GM20000 (cell line): ENCODE measurements around the gene TMEM182.

Experiments used
- DNase-seq: peaks from one replicate; pipeline ENCODE4 v3.0.0; 2012; ENCODE audit warnings: low spot score
- TF ChIP-seq, protein P1 (sequence below): IDR thresholded peaks from 2 replicates; pipeline ENCODE4 v1.5.1; 2012; ENCODE audit warnings: mild to moderate bottlenecking, control low read depth; ENCODE audit errors: extremely low read depth, missing control alignments

Gene TMEM182

DNA sequence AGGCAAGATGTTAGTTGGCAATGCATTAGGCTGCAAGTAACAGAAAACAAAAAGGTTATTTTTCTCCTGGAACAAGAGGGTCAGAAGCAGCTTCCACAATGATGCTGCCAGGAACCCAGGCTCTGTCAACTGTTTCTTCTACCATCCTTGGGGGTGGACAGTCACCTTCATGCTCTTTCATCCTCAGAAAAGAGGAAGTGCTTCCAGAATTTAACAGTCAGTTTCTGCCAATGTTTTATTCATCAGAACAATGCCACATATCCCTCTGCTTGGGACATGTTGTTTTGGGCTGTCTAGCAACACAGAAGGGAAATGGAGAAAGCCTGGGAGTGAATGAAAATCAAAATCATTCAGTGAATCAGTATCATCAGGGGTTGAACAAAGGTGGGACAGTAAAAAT lies 7.1 kb downstream of the TMEM182 start:
- no peak for DNase-seq
- TF ChIP-seq, protein P1, sequence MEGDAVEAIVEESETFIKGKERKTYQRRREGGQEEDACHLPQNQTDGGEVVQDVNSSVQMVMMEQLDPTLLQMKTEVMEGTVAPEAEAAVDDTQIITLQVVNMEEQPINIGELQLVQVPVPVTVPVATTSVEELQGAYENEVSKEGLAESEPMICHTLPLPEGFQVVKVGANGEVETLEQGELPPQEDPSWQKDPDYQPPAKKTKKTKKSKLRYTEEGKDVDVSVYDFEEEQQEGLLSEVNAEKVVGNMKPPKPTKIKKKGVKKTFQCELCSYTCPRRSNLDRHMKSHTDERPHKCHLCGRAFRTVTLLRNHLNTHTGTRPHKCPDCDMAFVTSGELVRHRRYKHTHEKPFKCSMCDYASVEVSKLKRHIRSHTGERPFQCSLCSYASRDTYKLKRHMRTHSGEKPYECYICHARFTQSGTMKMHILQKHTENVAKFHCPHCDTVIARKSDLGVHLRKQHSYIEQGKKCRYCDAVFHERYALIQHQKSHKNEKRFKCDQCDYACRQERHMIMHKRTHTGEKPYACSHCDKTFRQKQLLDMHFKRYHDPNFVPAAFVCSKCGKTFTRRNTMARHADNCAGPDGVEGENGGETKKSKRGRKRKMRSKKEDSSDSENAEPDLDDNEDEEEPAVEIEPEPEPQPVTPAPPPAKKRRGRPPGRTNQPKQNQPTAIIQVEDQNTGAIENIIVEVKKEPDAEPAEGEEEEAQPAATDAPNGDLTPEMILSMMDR: no peak

DNA sequence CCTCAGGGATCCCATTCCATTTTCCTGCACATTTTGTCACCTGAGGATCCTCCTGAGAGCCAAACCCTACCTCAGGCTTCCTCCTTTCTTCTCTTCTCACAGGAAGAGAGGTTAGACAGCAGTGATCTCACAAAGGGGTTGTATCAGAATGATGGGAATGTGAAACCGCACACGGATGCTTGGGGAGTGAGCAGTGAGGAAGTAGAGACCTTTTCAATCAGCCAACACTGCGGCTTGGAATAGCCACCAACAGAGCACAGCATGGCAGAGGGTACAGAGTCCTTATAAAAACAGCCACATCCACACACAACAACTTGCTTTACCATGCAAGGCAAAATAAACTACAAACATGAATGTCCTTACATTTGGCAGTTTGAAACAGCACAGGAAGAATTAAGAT lies 8.7 kb downstream of the TMEM182 start:
- no peak for DNase-seq
- TF ChIP-seq, protein P1: no peak

DNA sequence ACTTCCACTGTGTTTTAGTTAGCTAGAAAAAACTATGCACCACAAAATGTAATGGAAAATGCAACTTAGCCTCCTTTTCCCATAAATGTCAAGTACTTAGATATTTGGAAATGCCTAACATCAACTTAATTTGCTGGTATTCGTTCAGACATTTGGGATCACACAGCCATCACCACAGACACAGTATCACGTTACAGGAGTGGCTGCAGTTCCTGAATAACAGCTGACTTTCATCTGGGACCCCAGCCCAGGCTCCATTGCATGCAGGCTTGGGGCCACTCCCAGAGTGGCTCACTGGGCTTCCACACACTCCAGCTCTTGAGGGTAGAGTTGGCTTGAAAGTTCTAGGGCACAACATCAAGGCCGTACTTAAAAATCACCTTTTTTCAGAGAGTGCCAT lies 9.3 kb downstream of the TMEM182 start:
- DNase-seq: no peak
- TF ChIP-seq, protein P1: no peak

DNA sequence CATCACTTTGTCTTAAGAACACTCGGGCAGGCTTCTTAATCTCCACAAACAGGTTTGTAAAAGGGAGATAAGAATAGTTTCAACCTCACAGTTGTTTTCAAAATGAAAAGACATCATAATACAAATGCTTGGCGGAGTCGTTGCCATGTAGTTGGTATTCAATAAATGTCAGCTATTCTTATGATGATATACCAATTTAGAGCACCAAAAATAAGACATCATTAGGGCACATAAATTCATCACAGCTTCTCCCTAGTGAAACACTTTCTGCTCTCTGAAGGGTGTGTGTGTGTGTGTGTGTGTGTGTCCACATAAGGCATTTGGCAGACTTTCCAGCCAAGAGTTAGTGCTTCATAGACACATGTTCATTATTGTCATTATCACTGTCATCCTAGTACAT lies 10.8 kb downstream of the TMEM182 start:
- TF ChIP-seq, protein P1: no peak
- no peak for DNase-seq

DNA sequence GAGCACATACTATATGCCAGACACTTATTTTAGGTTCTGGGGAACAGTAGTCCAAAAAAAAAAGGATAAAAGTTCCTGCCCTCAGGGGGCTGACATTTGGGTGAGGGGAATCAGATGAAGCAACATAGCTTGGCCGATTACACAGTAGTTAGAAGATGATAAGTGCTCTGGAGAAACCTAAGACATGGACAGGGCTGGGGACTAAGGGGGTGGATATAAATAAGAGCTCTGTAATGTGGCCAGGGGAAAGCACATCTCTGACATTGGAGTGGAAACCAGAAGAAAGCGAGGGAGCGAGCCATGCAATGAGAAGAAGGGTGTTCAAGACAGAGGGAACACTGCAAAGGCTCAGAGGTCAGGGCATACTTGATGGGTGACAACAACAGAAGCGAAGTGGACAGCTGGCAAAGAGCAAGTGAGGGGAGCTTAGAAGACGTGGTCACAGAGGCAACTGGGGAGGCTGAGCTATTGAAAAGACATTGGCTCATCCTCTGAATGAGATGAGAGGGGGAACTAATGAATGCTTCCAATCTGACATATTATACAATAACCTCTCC lies 11.4 kb downstream of the TMEM182 start:
- TF ChIP-seq, protein P1: no peak
- DNase-seq: no peak

DNA sequence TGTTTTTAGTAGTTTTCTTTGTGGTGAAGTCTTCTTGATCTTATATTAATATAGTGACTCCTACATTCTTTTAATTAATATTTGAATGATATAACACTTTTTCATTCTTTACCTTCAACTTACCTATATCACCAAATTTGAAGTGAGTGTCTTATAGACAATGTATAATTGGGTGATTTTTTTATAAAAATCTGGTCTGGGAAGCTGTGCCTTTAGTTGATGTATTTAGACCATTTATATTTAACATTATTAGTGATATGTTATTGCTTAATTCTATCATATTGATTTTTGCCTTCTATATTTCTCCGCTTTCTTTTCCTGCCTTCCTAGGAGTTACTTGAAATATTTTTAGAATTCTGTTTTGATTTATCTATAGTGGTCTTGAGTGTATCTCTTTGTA lies 16.4 kb downstream of the TMEM182 start:
- TF ChIP-seq, protein P1: no peak
- no peak for DNase-seq

DNA sequence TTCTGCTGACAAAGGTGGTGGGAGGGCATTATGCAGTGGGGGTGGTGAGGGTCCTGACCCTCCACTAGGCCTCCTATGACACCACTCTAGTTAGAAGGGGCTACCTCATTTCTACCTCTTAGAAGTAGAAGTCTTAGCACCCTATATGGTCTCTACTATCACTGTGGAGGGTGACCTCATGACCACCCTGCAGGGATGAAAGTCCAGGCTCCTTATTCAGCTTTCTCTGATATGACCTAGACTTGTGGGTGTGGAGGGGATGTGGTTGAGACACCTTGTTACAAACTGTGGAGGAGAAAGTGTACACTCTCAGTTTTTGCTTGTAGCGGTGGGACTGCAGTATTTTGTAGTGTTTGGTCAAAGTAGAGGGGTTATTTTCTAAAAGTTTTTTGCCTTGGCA lies 18.6 kb downstream of the TMEM182 start:
- no peak for DNase-seq
- TF ChIP-seq, protein P1: no peak
